Tracheal epithelial cell (primary cell): ENCODE measurements around the gene PDE6B. TPM values are rescaled to one million over a fixed set of nuclear protein-coding genes. Genes with fewer than 3 reads are reported as not detected.

ENCODE experiments used
- total RNA-seq: library from RNA; depleted of rRNA; stranded (reverse); fragments of >200 nt; gene quantifications from 2 replicates; pipeline ENCODE4 v1.2.1, GENCODE V29; 2014

Gene PDE6B
- total RNA-seq, result 0.21 and 4.8 TPM in 2 replicates

DNA sequence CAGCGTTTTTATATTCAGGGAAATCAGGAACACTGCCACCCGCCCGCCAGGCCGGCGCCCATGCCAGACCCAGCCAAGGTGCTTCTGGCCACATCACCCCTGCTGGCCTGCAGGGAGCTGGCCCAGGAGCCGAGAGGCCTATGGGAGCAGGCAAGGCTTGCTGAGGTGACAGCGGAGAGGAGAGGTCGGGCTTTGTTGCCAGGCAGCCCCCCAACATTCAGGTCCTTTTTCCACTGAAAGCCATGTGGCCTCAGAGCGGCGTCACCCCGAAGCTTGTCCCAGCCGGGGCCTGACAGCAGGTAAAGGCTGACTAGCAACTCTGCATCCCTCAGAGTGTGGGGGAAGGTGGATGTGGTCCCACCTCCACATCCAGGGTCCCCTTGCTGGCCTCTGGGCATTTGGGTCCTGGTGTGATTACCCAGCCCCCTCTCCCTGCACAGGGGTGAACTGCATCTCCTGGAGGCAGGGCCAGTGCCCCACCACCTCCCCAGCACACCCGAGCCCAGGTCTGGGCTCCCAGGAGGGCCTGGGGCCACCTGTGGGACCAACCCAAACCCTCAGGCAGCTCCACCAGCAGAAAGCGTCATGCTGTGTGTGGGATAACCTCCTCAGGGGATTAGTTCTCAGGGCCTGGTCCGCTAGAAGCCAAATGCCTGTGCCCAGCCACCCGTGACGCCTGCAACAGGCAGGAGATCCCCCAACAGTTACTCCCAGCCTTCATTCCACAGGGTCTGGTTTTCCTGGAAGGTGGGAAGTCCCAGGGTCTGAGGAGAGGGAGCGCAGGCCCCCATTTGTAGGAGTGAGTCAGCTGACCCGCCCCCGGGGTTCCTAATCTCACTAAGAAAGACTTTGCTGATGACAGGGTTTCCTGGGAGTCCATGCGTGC is at the start of gene PDE6B:
TSS of gene PDE6B (plus strand) at position 869 of the 886 bp plus-strand sequence. CDS start 54 bp downstream, outside the sequence.

DNA sequence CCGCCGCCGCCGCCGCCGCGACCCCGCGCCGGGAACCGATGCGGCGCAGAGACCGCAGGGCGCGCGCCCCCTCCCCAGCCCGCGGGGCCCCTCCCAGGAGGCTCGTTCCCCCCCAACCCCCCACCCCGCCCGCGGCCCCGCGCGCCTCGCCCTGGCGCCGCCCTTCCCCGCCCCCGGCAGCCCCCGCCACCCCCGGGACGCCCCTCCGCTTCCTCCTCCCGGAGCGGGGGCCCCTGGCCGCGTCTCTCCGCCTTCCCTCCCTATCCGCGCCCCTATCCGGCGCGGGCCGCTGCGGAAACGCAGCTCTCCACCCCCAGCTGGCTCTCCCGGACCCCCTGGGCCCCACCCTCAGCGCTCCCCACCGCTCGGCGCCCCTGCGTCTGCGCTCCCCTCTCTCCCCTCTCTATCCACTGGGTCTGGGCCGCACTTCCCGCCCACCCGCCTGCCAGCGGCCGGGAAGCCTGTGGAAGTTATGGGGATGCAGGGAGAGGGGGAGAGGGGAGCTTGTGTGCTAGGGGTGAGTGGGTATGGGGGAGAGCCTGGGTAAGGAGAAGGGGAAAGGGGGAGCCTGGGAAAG is 49.0 kb upstream of the PDE6B start, which contains the start of gene TMEM271:
TSS of gene TMEM271 (minus strand) at position 51 of the 577 bp plus-strand sequence. CDS start 233 bp downstream, outside the sequence.

DNA sequence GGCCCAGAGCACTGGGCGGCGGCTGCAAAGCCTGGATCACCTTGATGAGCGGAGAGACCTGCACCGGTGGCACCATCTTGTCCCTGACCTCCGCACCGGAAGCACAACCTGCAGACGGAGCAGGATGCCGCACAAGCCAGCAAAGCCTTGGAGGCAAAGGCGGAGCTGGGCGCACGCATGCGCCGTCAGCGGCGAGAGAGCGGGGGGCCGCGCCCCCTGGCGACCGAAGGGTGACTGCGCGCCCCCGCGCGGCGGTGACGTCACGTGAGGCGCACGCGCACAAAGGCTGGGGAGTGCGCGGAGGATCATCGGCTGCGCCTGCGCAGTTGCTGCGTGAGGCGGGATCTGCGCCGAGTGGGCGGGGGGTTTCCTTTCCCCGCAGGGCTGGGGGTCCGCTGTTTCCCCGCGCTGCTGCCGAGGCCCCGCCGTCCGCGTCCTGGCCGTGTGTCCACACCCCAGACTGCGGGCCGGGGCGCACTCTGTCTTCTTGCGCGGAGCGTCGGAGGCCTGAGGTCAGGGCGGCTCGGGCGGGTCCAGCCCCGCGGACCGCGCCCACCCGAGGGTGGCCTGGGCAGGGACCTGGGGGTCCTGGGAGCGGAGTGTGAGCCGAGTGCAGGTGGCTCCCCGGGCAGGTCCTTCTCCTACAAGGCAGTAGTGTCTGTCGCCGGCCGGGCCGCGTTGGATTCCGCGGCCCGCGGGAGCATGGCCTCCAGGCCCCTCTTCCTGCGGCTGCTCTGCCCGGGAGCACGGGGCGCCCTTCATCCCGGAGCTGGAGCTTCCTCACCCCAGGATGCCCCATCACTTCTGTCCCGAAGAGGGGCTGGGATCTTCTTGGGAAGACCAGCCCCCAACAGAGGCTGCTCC is 49.0 kb downstream of the PDE6B start, which contains the start of the genes ATP5ME and MYL5:
TSS of gene ATP5ME (minus strand) at position 105 of the 864 bp plus-strand sequence. CDS start at position 76, 29 bp downstream.
TSS of gene MYL5 (plus strand) at position 371 of the 864 bp plus-strand sequence. CDS start 3,485 bp downstream, outside the sequence.

DNA sequence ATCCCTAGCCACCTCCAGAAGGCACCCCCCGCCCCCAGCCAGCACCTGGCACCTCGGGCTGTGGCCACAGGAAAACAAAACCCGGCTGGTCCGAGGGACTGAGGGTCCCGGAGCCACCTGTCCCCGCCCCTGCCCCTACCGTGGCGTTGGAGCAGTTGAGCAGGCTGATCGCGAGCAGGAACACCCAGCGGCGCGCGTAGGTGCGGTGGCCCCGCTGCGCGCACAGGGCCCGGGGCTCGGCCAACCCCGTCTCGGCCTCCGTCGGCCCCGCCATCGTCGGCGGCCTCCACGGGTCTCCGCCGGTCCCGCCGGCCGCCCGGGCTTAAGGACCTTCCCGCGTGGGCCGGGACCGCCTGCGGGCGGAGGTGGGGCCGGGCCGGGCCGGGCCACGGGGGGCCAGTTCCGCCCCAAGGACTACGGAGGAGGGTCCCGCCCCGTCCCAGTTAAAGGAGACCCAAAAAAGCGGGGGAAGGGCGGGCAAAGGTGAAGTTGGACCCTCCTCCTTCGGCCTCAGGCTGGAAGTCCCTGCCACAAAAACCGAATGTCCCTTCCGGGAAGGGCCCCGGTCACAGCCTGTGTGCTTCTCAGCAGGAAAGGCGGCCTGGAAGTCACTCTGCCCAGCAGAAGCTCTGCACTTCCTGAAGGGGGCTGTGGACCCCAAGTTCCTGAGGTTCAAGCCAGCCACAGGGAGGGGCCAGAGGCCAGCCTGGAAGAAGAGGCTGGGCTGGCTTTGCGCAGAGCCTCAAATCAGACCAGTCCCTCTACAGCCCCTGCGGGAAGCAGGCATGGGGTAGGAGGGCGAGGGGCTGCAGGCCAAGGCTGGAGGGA is 63.7 kb downstream of the PDE6B start, which contains the start of gene SLC49A3:
TSS of gene SLC49A3 (minus strand) at position 298 of the 828 bp plus-strand sequence. CDS start at position 274, 24 bp downstream.

DNA sequence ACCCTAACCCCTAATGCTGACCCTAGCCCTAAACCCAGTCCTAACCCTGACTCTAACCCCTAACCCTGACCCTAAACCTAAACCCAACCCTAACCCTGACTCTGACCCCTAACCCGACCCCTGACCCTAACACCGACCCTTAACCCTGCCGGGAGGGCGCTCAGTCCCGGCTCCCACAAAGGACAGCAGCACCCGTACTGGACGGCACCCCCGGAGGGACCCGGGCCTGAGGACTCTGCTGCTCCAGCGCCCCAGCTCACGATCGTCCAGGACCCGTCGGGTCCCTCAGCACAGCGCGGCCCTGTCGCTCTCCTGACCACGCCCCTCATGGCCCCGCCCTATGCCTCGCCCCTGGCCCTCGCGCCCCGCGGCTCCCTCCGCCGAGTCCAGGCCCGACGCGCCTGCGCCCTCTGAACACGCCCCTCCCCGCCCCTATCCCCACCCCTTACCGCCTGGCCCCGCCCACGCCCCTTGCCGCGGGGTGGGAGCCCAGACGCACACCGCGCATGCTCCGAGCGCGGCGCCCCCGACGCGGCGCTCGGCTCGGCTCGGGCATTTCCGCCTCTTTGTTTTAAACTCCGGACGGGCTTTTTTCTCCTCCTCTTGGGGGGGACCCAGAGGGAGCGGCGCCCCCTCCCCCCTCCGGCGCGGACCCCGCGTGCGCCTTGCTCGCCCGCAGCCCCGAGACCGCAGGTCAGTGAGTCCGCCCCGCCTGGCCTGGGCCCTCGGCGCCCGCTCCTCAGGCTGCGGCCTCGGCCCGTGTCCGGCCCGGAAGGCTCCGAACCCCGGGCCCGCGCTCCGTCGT is 80.1 kb downstream of the PDE6B start, which contains the start of gene PCGF3:
TSS of gene PCGF3 (plus strand) at position 555 of the 805 bp plus-strand sequence. CDS start 27,849 bp downstream, outside the sequence.

Other genes starting within 250 kb of the PDE6B start
- 19.3 and 21.5 TPM in 2 replicates for gene ZNF721, start 126.4 kb upstream of the PDE6B start, total RNA-seq
- gene PIGG, start 126.4 kb upstream of the PDE6B start, total RNA-seq, result 36.7 and 41.0 TPM in 2 replicates
- gene TMEM271, start 49.3 kb upstream of the PDE6B start, total RNA-seq, result not detected in 2 replicates
- gene ATP5ME, start 48.7 kb downstream of the PDE6B start, total RNA-seq, result 79.8 and 92.3 TPM in 2 replicates
- 2.3 and 4.8 TPM in 2 replicates for gene MYL5, start 49.0 kb downstream of the PDE6B start, total RNA-seq
- gene SLC49A3, start 63.6 kb downstream of the PDE6B start, total RNA-seq, result 0.21 and 0.96 TPM in 2 replicates
- gene PCGF3, start 80.3 kb downstream of the PDE6B start, total RNA-seq, result 37.5 and 57.4 TPM in 2 replicates
- gene CPLX1, start 200.6 kb downstream of the PDE6B start, total RNA-seq, result not detected in 2 replicates